K562 (cell line): ENCODE measurements around the gene SLC36A3. TPM values are rescaled to one million over a fixed set of nuclear protein-coding genes. Genes with fewer than 3 reads are reported as not detected.

Source experiments
- ATAC-seq: fragments of 200-7000 bp; cut with Tn5 transposase; 3 replicates; pipeline ENCODE4 v1.9.1; 2020; ENCODE audit warnings: moderate library complexity
- BruUV-seq: library from RNA; stranded (reverse); fragments of 400-500 nt; replicated peaks from 2 replicates; lab custom pipeline; 2021; lab: Mats Ljungman, UMichigan
- CTCF ChIA-PET: fragments of 300-600 bp; formaldehyde crosslinking; extraction: SDS; loops from one replicate; lab custom pipeline; 2021; ENCODE audit warnings: low intra/inter-chr PET ratio; lab: Yijun Ruan, JAX
- POLR2A ChIA-PET: fragments of 300-600, 350-650 bp; sonication (Branson Sonifier 250); formaldehyde crosslinking; extraction: SDS; loops from one replicate; lab custom pipeline; 2021; ENCODE audit warnings: antibody characterized with exemption, inconsistent platforms; lab: Yijun Ruan, JAX
- DNase-seq, 4 experiments: peaks; one replicate each; pipeline versions ENCODE4 v3.0.0 to v3.0.0-alpha.2; 2011 to 2018; ENCODE audit warnings: low spot score in 3 of 4, mixed read lengths in 3 of 4; ENCODE audit errors: extremely low read depth in 1 of 4
- FAIRE-seq: peaks from 2 replicates; lab custom pipeline; 2011; peaks lifted over from hg19 to GRCh38; lab: Jason Lieb, UNC
- H2AFZ ChIP-seq: 2 replicates; pipeline ENCODE4 v1.6.0; 2011; ENCODE audit warnings: low read depth, low read length, control low read depth, inconsistent platforms
- H3K27ac ChIP-seq: fragments of 200-600 bp; 3 replicates; pipeline ENCODE4 v1.8.0; 2011; ENCODE audit warnings: low read depth, mild to moderate bottlenecking, control low read depth, inconsistent platforms, low read length, moderate library complexity, mixed read lengths; ENCODE audit errors: extremely low read depth
- H3K27me3 ChIP-seq, 2 experiments: fragments of 300-600 bp in 1 of 2; 2 replicates in 1 of 2; 3 replicates in 1 of 2; pipeline versions ENCODE4 v1.6.0 to v1.8.0; 2011; ENCODE audit warnings: inconsistent platforms in 2 of 2, low read length in 2 of 2, mild to moderate bottlenecking in 1 of 2, mixed read lengths in 1 of 2, moderate library complexity in 1 of 2; ENCODE audit not compliant: control insufficient read depth in 2 of 2, insufficient read depth in 2 of 2
- H3K36me3 ChIP-seq: fragments of 300-600 bp; 3 replicates; pipeline ENCODE4 v1.8.0; 2011; ENCODE audit warnings: mild to moderate bottlenecking, low read length, inconsistent platforms; ENCODE audit not compliant: control insufficient read depth, insufficient read depth
- H3K4me1 ChIP-seq, 2 experiments: fragments of 200-600 bp in 1 of 2; replicated peaks in 1 of 2; 2 replicates in 1 of 2; 3 replicates in 1 of 2; pipeline versions ENCODE4 v1.5.1 to v1.8.0; 2011; ENCODE audit warnings: inconsistent platforms in 2 of 2, low read length in 2 of 2, mild to moderate bottlenecking in 1 of 2, mixed read lengths in 1 of 2, moderate library complexity in 1 of 2; ENCODE audit not compliant: control insufficient read depth in 2 of 2, insufficient read depth in 2 of 2
- H3K4me2 ChIP-seq: 2 replicates; pipeline ENCODE4 v1.6.1; 2011; ENCODE audit warnings: low read length, control low read depth, inconsistent platforms, mixed read lengths; ENCODE audit not compliant: insufficient read depth
- H3K4me3 ChIP-seq: fragments of 200-600 bp; sonication (generic), shearing (Covaris generic); 2 replicates; pipeline ENCODE4 v1.5.1; 2016; ENCODE audit warnings: control low read depth, inconsistent platforms
- H3K79me2 ChIP-seq: fragments of 200-600 bp; 3 replicates; pipeline ENCODE4 v1.8.0; 2011; ENCODE audit warnings: low read length, inconsistent platforms; ENCODE audit not compliant: control insufficient read depth, insufficient read depth
- H3K9ac ChIP-seq, 2 experiments: 2 replicates each; pipeline versions ENCODE4 v1.6.0 to v1.6.1; 2011; ENCODE audit warnings: low read depth in 2 of 2, low read length in 2 of 2, control low read depth in 1 of 2, inconsistent platforms in 1 of 2, mild to moderate bottlenecking in 1 of 2, mixed read lengths in 1 of 2; ENCODE audit not compliant: insufficient read depth in 1 of 2
- H3K9me1 ChIP-seq: one replicate; pipeline ENCODE4 v1.6.0; 2011; ENCODE audit warnings: inconsistent platforms, mild to moderate bottlenecking, low read length, moderate library complexity; ENCODE audit not compliant: control insufficient read depth, insufficient read depth
- H3K9me3 ChIP-seq: replicated peaks from 2 replicates; pipeline ENCODE4 v1.5.1; 2011; ENCODE audit warnings: low read depth, low read length, inconsistent platforms; ENCODE audit not compliant: control insufficient read depth, insufficient read depth
- H4K20me1 ChIP-seq: replicated peaks from 2 replicates; pipeline ENCODE4 v1.6.1; 2011; ENCODE audit warnings: low read length, inconsistent platforms, mixed read lengths; ENCODE audit not compliant: control insufficient read depth, insufficient read depth
- BACH1 ChIP-seq: fragments of 200-800 bp; sonication (Bioruptor generic); IDR thresholded peaks from 2 replicates; pipeline ENCODE4 v1.6.1; 2016; ENCODE audit warnings: missing genetic modification characterization, missing compliant biosample characterization
- C11orf30 ChIP-seq: fragments of 450-650 bp; IDR thresholded peaks from 2 replicates; pipeline ENCODE4 v1.6.1; 2016; ENCODE audit warnings: low read depth, mild to moderate bottlenecking
- EHMT2 ChIP-seq: fragments of 450-650 bp; IDR thresholded peaks from 2 replicates; pipeline ENCODE4 v1.6.1; 2018; ENCODE audit warnings: antibody characterized with exemption
- ETV5 ChIP-seq: sonication (generic); formaldehyde crosslinking; IDR thresholded peaks from 2 replicates; pipeline ENCODE4 v1.4.0; 2020; ENCODE audit warnings: low read depth, mild to moderate bottlenecking, missing genetic modification reagents
- HMGN3 ChIP-seq: IDR thresholded peaks from 2 replicates; pipeline ENCODE4 v1.6.1; 2011; ENCODE audit warnings: borderline replicate concordance, low read depth, mild to moderate bottlenecking, mixed read lengths, low read length; ENCODE audit not compliant: insufficient read length; ENCODE audit errors: extremely low read depth
- KDM5B ChIP-seq: fragments of 200-600 bp; sonication (generic); IDR thresholded peaks from 2 replicates; pipeline ENCODE4 v1.6.1; 2012; ENCODE audit warnings: low read depth, mild to moderate bottlenecking, moderate library complexity, low read length, control low read depth, inconsistent platforms; ENCODE audit not compliant: insufficient replicate concordance
- LARP7 ChIP-seq: fragments of 450-650 bp; IDR thresholded peaks from 2 replicates; pipeline ENCODE4 v1.6.1; 2016
- LCOR ChIP-seq: sonication (generic); formaldehyde crosslinking; IDR thresholded peaks from 2 replicates; pipeline ENCODE4 v1.8.0; 2022; ENCODE audit warnings: mild to moderate bottlenecking, missing genetic modification reagents
- LEF1 ChIP-seq: fragments of 450-650 bp; IDR thresholded peaks from 2 replicates; pipeline ENCODE4 v1.6.1; 2016; ENCODE audit warnings: mild to moderate bottlenecking
- MEIS2 ChIP-seq: fragments of 450-650 bp; IDR thresholded peaks from 2 replicates; pipeline ENCODE4 v1.6.1; 2014; ENCODE audit warnings: mild to moderate bottlenecking; ENCODE audit not compliant: partially characterized antibody
- RREB1 ChIP-seq: fragments of 250-450 bp; sonication (Bioruptor Pico); IDR thresholded peaks from 2 replicates; pipeline ENCODE4 v1.4.0; 2020
- TCF7 ChIP-seq: sonication (generic); IDR thresholded peaks from 2 replicates; pipeline ENCODE4 v1.6.1; 2016; ENCODE audit warnings: antibody characterized with exemption, borderline replicate concordance
- ZNF740 ChIP-seq, 3 experiments: fragments of 200-800 bp in 1 of 3; sonication (Bioruptor generic) in 1 of 3; sonication (generic) in 1 of 3; formaldehyde crosslinking in 1 of 3; IDR thresholded peaks; 2 replicates each; pipeline versions ENCODE4 v1.6.1 to v1.8.0; 2016 to 2022; ENCODE audit warnings: mild to moderate bottlenecking in 2 of 3, missing compliant biosample characterization in 2 of 3, missing genetic modification characterization in 2 of 3, missing genetic modification reagents in 1 of 3
- WGBS: fragments of 100-300 bp; shearing (Covaris generic); methylation state at CpG from one replicate; pipeline ENCODE4 v1.1.6; 2016; ENCODE audit warnings: low coverage, mixed read lengths; ENCODE audit not compliant: insufficient coverage; ENCODE audit errors: missing lambda C conversion rate; 5-methylcytosine and 5-hydroxymethylcytosine counted together
- in situ Hi-C: fragments of 300-500 bp; cut with MboI; formaldehyde crosslinking; loops from 4 replicates; pipeline ENCODE4 v1.15.0; 2018; ENCODE audit warnings: inconsistent platforms, mixed read lengths
- intact Hi-C: fragments of 100-400 bp; cut with micrococcal nuclease; formaldehyde crosslinking; loops from 2 replicates; pipeline ENCODE4 v1.14.2; 2022
- polyA plus RNA-seq, 8 experiments: library from polyadenylated mRNA; depleted of rRNA in 4 of 8; stranded (reverse) in 5 of 8; unstranded in 3 of 8; fragments of >200 nt; fragmentation: Nextera tagmentation in 2 of 8; fragmentation: Illumina TruSeq in 1 of 8; extraction: Ambion mirVana in 2 of 8; extraction: Trizol in 1 of 8; gene quantifications; 2 replicates each; pipeline versions ENCODE4 v1.2.1 to v1.2.3, GENCODE V29; 2011 to 2014; ENCODE audit warnings: inconsistent platforms in 1 of 8, missing spikeins in 1 of 8
- total RNA-seq, 7 experiments: library from RNA; depleted of rRNA in 6 of 7; stranded (reverse); fragments of >200 nt in 6 of 7; fragmentation: Illumina TruSeq in 2 of 7; extraction: Trizol in 2 of 7; gene quantifications; 2 replicates each; pipeline versions ENCODE4 v1.2.1 to v1.2.3, GENCODE V29; 2011 to 2021; ENCODE audit warnings: low replicate concordance in 1 of 7

SLC36A3 gene
- total and polyA plus RNA-seq, 9 of the 15 experiments (the other 6 are each of a cell fraction or from before 2014, with no cell fraction given) = not detected

- peak; percentile 66; the same call in 1 of the 2 replicates for TF ChIP-seq LCOR
Measured at GRCh38 chr5:151251001-151251551, 52.5 kb downstream of the SLC36A3 start (continued).

- Histone ChIP-seq H3K4me3 (no peak overlapping the region), H3K4me2 (no peak overlapping the region), H3K27ac (no peak overlapping the region), H3K9me3 (no peaks in the 10 kb centered on the region), H3K9ac (no peak overlapping the region), H3K9me1 (no peaks in the 10 kb centered on the region), H3K79me2 (peaks cover 3% of the 10 kb centered on the region; the same call in 2 of the 3 replicates), H4K20me1 (no peaks in the 10 kb centered on the region), H3K4me1 (peaks cover 9 to 14% of the 10 kb centered on the region in 2 experiments), H2AFZ (peak overlapping the region; percentile 82), H3K27me3 (no peaks in the 10 kb centered on the region), H3K36me3 (no peaks in the 10 kb centered on the region)
- no peak for ATAC-seq
- BruUV-seq = no TSS peak
- FAIRE-seq = no peak
- in situ Hi-C loops = no loop called here
- POLR2A ChIA-PET = no interaction called here
- CTCF ChIA-PET = no interaction called here
- DNase-seq = no peak
- intact Hi-C loops = no loop called here
- 67% methylated on average over 10 of the region's 10 CpGs for WGBS
- TF ChIP-seq HMGN3 = no peak
- 0 out of 2 replicates have a peak, but pooled peaks have one; percentile 23 for TF ChIP-seq LARP7
- TF ChIP-seq TCF7 = no peak
- TF ChIP-seq EHMT2 = peak; percentile 14; the same call in 1 of the 2 replicates
- no peak for TF ChIP-seq LEF1
- TF ChIP-seq RREB1 (CRISPR knock-in tag) = no peak
- no peak for TF ChIP-seq C11orf30
- TF ChIP-seq KDM5B = no peak
- TF ChIP-seq ZNF740 (CRISPR knock-in tag; IDR thresholded peaks at IDR 0.05) = no peak
- no peak for TF ChIP-seq ZNF740 (tag; IDR thresholded peaks at IDR 0.05)
- TF ChIP-seq ETV5 (CRISPR knock-in tag) = no peak
- TF ChIP-seq MEIS2 = no peak
- no peak for TF ChIP-seq BACH1 (tag)
Measured at GRCh38 chr5:151250346-151251000, 53.1 kb downstream of the SLC36A3 start.
